ENCODE results near the gene GTF2F1. TPM values are rescaled to one million over a fixed set of nuclear protein-coding genes. Genes with fewer than 3 reads are reported as not detected.
A peak's percentile ranks its signal among the peaks of the same experiment; 100 is the strongest.

Gene GTF2F1
- total RNA-seq, 1 experiment from 2014 or later, result 18.2 TPM

DNA sequence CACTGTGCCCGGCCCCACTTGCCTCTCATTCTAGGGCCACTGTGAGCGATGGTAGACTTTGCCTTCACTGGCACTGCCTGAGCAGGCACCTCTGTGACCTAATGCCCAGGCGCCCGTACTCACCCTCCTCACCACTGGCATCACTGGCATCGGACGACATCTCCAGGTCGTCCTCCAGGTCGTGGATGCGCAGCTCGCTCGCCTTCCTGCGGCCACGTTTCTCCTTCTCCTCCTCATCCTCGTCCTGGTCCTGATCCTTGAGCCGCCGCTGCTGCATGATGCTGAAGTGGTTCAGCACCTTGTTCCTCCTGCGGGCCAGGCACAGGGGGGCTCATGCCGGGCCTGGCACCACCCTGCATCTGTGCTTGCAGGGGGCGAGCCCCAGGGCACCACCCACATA is 9.8 kb downstream of the GTF2F1 start:
- no peaks in the 10 kb centered on the region for H4K20me1 ChIP-seq (ENCODE audit: insufficient read depth, low read depth, low read length)
- no peaks in the 10 kb centered on the region for H3K9me3 ChIP-seq (ENCODE audit: low read length)
- peaks cover 26% of the 10 kb centered on the region for H3K36me3 ChIP-seq (ENCODE audit: insufficient read depth, low read length)
- H3K27ac ChIP-seq (ENCODE audit: low read length), result no peak overlapping the region
- H3K9ac ChIP-seq (ENCODE audit: low read length), result no peak overlapping the region
- no peak overlapping the region for H3K4me3 ChIP-seq (ENCODE audit: low read length)
- H3K4me1 ChIP-seq (ENCODE audit: low read length), result no peaks in the 10 kb centered on the region
- no peaks in the 10 kb centered on the region for H3K9me2 ChIP-seq (replicated peaks; ENCODE audit: insufficient read depth, low read length)
- no peak overlapping the region for H2AFZ ChIP-seq (ENCODE audit: low read length)
- no peaks in the 10 kb centered on the region for H3K79me2 ChIP-seq (ENCODE audit: low read length)
- H3K27me3 ChIP-seq (ENCODE audit: low read length), result no peaks in the 10 kb centered on the region
- H3K4me2 ChIP-seq (ENCODE audit: low read depth, low read length, poor library complexity, severe bottlenecking), result no peak overlapping the region
- peak; percentile 28 for DNase-seq

DNA sequence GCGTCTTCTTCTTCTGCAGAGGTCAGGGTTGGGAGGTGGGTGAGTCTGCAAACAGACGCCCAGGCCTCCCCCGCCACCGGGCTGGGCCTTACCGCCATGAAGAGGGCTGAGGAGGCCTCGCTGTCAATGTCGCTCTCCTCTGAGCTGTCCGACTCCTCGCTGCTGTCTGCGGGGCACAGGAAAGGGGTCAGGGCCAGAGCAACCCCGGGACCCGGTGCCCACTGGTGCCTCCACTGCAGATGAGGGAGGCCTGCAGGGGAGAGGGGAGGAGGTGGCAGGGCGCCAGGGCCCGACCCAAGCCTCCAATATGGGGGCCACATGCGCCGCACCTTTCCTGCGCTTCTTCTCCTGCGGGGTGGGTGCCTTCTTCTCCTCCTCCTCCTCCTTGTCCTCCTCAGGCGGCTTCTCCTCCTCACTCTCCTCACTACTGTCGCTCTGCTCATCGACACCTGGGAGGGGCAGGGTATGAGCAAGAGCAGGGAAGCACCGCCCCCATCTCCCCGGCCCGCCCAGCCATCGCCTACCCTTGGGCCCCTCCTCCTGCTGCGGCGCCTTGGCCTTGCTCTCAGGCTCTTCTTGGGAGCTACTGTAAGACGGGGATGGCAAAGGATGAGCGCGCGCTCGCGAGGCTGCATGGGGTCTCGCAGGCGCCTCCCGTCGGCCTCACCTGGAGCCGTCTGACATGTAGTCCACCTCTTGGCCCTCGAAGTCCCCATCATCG is 11.8 kb downstream of the GTF2F1 start:
- Histone ChIP-seq H3K4me2 (ENCODE audit: low read depth, low read length, poor library complexity, severe bottlenecking) (no peak overlapping the region), H3K79me2 (ENCODE audit: low read length) (no peaks in the 10 kb centered on the region)
- DNase-seq, result peak; percentile 34

DNA sequence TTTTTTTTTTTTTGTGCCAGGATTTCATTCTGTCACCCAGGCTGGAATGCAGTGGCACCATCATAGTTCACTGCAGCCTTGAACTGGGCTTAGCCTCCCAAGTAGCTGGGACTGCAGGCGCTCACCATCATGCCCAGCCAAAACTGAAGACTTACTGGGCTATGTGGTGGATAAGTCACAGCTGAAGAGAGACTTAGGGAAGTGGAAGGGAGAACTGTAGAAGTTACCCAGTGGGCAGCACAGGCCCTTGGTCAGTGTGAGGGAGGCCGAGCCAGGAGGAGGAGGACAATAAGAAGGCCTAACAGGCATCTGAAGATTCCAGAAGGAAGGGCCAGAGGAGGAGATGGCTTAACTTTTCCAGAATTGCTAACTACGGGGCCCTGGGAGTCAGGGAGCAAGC is 13.2 kb downstream of the GTF2F1 start:
- peaks cover 24% of the 10 kb centered on the region for H3K36me3 ChIP-seq (ENCODE audit: insufficient read depth, low read length)

More for the DNA sequence above, 11.8 kb downstream of the GTF2F1 start:
- no peak overlapping the region for H2AFZ ChIP-seq (ENCODE audit: low read length)
- H3K9me2 ChIP-seq (replicated peaks; ENCODE audit: insufficient read depth, low read length), result no peaks in the 10 kb centered on the region
- H3K27ac ChIP-seq (ENCODE audit: low read length), result no peak overlapping the region
- H3K27me3 ChIP-seq (ENCODE audit: low read length), result no peaks in the 10 kb centered on the region
- H3K9me3 ChIP-seq (ENCODE audit: low read length), result no peaks in the 10 kb centered on the region
- H3K4me3 ChIP-seq (ENCODE audit: low read length), result no peak overlapping the region
- H3K9ac ChIP-seq (ENCODE audit: low read length), result no peak overlapping the region
- peaks cover 26% of the 10 kb centered on the region for H3K36me3 ChIP-seq (ENCODE audit: insufficient read depth, low read length)
- no peaks in the 10 kb centered on the region for H4K20me1 ChIP-seq (ENCODE audit: insufficient read depth, low read depth, low read length)
- H3K4me1 ChIP-seq (ENCODE audit: low read length), result no peaks in the 10 kb centered on the region

GRCh38 chr19:6378486-6378885 is 14.5 kb downstream of the GTF2F1 start:
- DNase-seq, result peak; percentile 37
- peaks cover 5% of the 10 kb centered on the region; the same call in 1 of the 2 replicates for H3K79me2 ChIP-seq (ENCODE audit: low read length)
- no peaks in the 10 kb centered on the region for H4K20me1 ChIP-seq (ENCODE audit: insufficient read depth, low read depth, low read length)
- H3K27ac ChIP-seq (ENCODE audit: low read length), result no peak overlapping the region
- no peaks in the 10 kb centered on the region for H3K9me2 ChIP-seq (replicated peaks; ENCODE audit: insufficient read depth, low read length)
- no peak overlapping the region for H2AFZ ChIP-seq (ENCODE audit: low read length)
- no peak overlapping the region for H3K4me3 ChIP-seq (ENCODE audit: low read length)
- no peaks in the 10 kb centered on the region for H3K27me3 ChIP-seq (ENCODE audit: low read length)
- H3K36me3 ChIP-seq (ENCODE audit: insufficient read depth, low read length), result peaks cover 21% of the 10 kb centered on the region
- H3K4me2 ChIP-seq (ENCODE audit: low read depth, low read length, poor library complexity, severe bottlenecking), result no peak overlapping the region
- H3K4me1 ChIP-seq (ENCODE audit: low read length), result peaks cover 8% of the 10 kb centered on the region
- H3K9ac ChIP-seq (ENCODE audit: low read length), result no peak overlapping the region
- no peaks in the 10 kb centered on the region for H3K9me3 ChIP-seq (ENCODE audit: low read length)

More for the DNA sequence above, 13.2 kb downstream of the GTF2F1 start:
- Histone ChIP-seq H3K27me3 (ENCODE audit: low read length) (no peaks in the 10 kb centered on the region), H3K4me1 (ENCODE audit: low read length) (no peaks in the 10 kb centered on the region), H4K20me1 (ENCODE audit: insufficient read depth, low read depth, low read length) (no peaks in the 10 kb centered on the region), H3K9me3 (ENCODE audit: low read length) (no peaks in the 10 kb centered on the region), H3K4me2 (ENCODE audit: low read depth, low read length, poor library complexity, severe bottlenecking) (no peak overlapping the region), H3K9me2 (replicated peaks; ENCODE audit: insufficient read depth, low read length) (no peaks in the 10 kb centered on the region), H3K79me2 (ENCODE audit: low read length) (no peaks in the 10 kb centered on the region), H3K9ac (ENCODE audit: low read length) (no peak overlapping the region), H3K4me3 (ENCODE audit: low read length) (no peak overlapping the region), H2AFZ (ENCODE audit: low read length) (no peak overlapping the region), H3K27ac (ENCODE audit: low read length) (no peak overlapping the region)
- peak; percentile 23 for DNase-seq

DNA sequence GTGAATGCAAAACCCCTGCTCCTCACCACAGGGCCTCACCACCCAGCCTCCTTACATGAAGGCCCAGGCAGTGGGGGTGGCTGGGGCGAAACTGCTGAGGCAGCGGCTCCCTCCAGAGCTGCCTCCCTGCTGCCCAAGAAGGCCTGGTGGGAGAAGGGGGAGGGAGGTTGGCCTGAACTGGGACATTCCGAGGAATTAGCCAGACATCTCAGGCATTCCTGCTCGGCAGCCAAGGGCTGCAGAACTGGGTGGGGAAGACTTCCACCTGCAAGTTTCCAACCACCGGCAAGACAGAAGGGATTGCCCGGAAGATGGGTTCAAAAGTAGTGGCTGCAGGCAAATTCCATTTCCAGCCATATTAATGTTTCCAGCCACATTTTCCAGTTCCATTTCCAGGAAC is 14.9 kb downstream of the GTF2F1 start:
- Histone ChIP-seq H3K4me2 (ENCODE audit: low read depth, low read length, poor library complexity, severe bottlenecking) (no peak overlapping the region), H3K36me3 (ENCODE audit: insufficient read depth, low read length) (peaks cover 21% of the 10 kb centered on the region)

DNA sequence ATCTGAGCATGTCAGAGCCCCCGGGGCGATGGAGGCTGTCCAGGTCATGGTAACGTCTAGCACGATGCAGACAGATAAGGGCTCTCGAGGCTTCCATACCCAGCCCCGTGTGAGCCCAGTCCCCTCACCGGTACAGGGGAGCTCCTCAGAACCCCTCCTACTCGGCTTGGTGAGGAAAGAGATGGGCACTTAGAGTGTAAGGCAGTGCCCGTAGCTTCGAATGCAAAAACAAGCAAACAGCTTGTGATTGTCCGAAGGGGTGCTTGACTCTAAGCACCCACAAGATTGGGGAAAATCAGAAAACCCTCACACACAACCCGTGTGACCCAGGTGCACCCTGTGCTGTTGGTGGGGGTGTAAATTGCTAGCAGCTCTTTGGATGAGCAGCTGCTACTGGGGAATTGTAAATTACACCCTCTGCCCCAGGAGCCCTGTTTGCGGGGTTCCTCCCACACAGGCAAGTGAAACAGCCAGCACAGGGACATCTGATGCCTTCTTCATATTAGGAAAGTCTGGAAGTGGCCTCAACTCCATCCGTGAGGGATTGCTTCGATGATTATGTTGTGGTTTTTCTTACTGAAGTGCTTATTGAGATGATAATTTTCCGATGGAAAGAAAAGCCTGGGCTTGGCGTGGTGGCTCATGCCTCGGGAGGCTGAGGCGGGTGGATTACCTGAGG is 16.3 kb downstream of the GTF2F1 start:
- Histone ChIP-seq H2AFZ (ENCODE audit: low read length) (no peak overlapping the region), H3K79me2 (ENCODE audit: low read length) (peaks cover 5% of the 10 kb centered on the region; the same call in 1 of the 2 replicates), H3K4me1 (ENCODE audit: low read length) (peaks cover 9% of the 10 kb centered on the region), H4K20me1 (ENCODE audit: insufficient read depth, low read depth, low read length) (no peaks in the 10 kb centered on the region), H3K9ac (ENCODE audit: low read length) (no peak overlapping the region), H3K9me3 (ENCODE audit: low read length) (no peaks in the 10 kb centered on the region), H3K27me3 (ENCODE audit: low read length) (no peaks in the 10 kb centered on the region), H3K36me3 (ENCODE audit: insufficient read depth, low read length) (peaks cover 19% of the 10 kb centered on the region), H3K4me3 (ENCODE audit: low read length) (no peak overlapping the region), H3K27ac (ENCODE audit: low read length) (no peak overlapping the region), H3K9me2 (replicated peaks; ENCODE audit: insufficient read depth, low read length) (no peaks in the 10 kb centered on the region), H3K4me2 (ENCODE audit: low read depth, low read length, poor library complexity, severe bottlenecking) (no peak overlapping the region)
- DNase-seq, result peak; percentile 40

More for the DNA sequence above, 14.9 kb downstream of the GTF2F1 start:
- H3K4me3 ChIP-seq (ENCODE audit: low read length), result no peak overlapping the region
- no peaks in the 10 kb centered on the region for H3K27me3 ChIP-seq (ENCODE audit: low read length)
- no peak overlapping the region for H3K27ac ChIP-seq (ENCODE audit: low read length)
- H3K4me1 ChIP-seq (ENCODE audit: low read length), result peaks cover 9% of the 10 kb centered on the region
- H3K9me2 ChIP-seq (replicated peaks; ENCODE audit: insufficient read depth, low read length), result no peaks in the 10 kb centered on the region
- H3K79me2 ChIP-seq (ENCODE audit: low read length), result peaks cover 5% of the 10 kb centered on the region; the same call in 1 of the 2 replicates
- no peak overlapping the region for H2AFZ ChIP-seq (ENCODE audit: low read length)
- DNase-seq, result peak; percentile 34
- no peaks in the 10 kb centered on the region for H4K20me1 ChIP-seq (ENCODE audit: insufficient read depth, low read depth, low read length)
- H3K9ac ChIP-seq (ENCODE audit: low read length), result no peak overlapping the region
- no peaks in the 10 kb centered on the region for H3K9me3 ChIP-seq (ENCODE audit: low read length)

GRCh38 chr19:6375411-6376010 is 17.5 kb downstream of the GTF2F1 start, which contains the start of gene PSPN:
Gene PSPN, minus strand, starts transcription at chr19:6375933. Its CDS starts 84 bp downstream, at chr19:6375849.
- Histone ChIP-seq H3K4me1 (ENCODE audit: low read length) (peaks cover 9% of the 10 kb centered on the region), H3K9ac (ENCODE audit: low read length) (no peak within 1 kb of the TSS), H2AFZ (ENCODE audit: low read length) (no peak within 1 kb of the TSS), H3K36me3 (ENCODE audit: insufficient read depth, low read length) (peaks cover 11% of the 10 kb centered on the region), H3K27me3 (ENCODE audit: low read length) (no peaks in the 10 kb centered on the region), H3K4me3 (ENCODE audit: low read length) (no peak within 1 kb of the TSS), H3K4me2 (ENCODE audit: low read depth, low read length, poor library complexity, severe bottlenecking) (no peak within 1 kb of the TSS), H3K9me2 (replicated peaks; ENCODE audit: insufficient read depth, low read length) (no peaks in the 10 kb centered on the region), H4K20me1 (ENCODE audit: insufficient read depth, low read depth, low read length) (no peaks in the 10 kb centered on the region), H3K9me3 (ENCODE audit: low read length) (no peaks in the 10 kb centered on the region), H3K27ac (ENCODE audit: low read length) (no peak within 1 kb of the TSS), H3K79me2 (ENCODE audit: low read length) (peaks cover 5% of the 10 kb centered on the region; the same call in 1 of the 2 replicates)
- DNase-seq, result peak; percentile 31
